ENCODE data around the gene PPP1R3E.
A peak's percentile ranks its signal among the peaks of the same experiment; 100 is the strongest.

Gene PPP1R3E

DNA sequence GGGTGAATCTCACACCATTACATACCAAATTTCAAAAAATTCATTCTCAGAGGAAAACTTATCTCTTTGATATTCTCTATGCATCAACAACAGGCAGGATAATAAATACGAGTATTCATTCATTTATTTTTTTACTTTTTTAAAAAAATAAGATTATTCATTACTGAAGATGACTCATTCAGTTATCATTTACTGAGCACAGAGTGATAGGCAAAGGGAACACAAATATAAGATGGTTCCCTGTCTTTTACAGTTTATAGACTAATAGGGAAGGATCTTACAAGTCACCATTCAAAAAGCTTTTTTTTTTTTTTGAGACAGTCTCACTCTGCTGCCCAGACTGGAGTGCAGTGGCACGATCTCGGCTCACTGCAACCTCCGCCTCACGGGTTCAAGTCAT, 13.6 kb upstream of the PPP1R3E start:
- Histone ChIP-seq H3K27me3 (ENCODE audit: insufficient read depth, low read length) (no peaks in the 10 kb centered on the region), H3K9me3 (ENCODE audit: low read length) (no peaks in the 10 kb centered on the region), H3K4me3 (ENCODE audit: low read length) (no peak overlapping the region), H3K4me1 (ENCODE audit: insufficient read depth, low read length) (peaks cover 9% of the 10 kb centered on the region), H3K36me3 (ENCODE audit: insufficient read depth, low read length) (peaks cover 7% of the 10 kb centered on the region), H2AFZ (ENCODE audit: low read depth, low read length) (no peak overlapping the region)

DNA sequence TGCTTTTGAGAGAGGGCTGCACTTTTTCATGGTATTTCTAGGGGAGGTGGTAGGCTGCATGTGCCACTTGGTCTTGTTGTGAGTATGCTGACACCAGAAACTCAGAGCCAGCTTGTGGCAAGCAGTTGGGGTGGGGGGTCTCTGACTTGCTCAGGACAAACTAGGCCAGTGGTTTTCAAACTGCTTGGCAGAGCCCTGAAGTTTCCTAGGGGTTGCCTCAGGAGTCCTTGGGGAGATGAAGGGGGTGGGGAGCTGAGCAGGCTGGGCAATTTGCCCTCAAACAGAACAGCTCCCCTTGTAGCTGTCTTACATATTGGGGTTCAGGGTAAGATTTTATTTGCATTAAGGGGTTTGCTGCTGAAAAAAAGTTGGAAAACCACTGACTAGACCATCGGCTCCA, 7.9 kb upstream of the PPP1R3E start:
- Histone ChIP-seq H3K4me3 (ENCODE audit: low read length) (no peak overlapping the region), H2AFZ (ENCODE audit: low read depth, low read length) (no peak overlapping the region), H3K9me3 (ENCODE audit: low read length) (no peaks in the 10 kb centered on the region), H3K4me1 (ENCODE audit: insufficient read depth, low read length) (peaks cover 22% of the 10 kb centered on the region), H3K36me3 (ENCODE audit: insufficient read depth, low read length) (peaks cover 43% of the 10 kb centered on the region), H3K27me3 (ENCODE audit: insufficient read depth, low read length) (no peaks in the 10 kb centered on the region)

DNA sequence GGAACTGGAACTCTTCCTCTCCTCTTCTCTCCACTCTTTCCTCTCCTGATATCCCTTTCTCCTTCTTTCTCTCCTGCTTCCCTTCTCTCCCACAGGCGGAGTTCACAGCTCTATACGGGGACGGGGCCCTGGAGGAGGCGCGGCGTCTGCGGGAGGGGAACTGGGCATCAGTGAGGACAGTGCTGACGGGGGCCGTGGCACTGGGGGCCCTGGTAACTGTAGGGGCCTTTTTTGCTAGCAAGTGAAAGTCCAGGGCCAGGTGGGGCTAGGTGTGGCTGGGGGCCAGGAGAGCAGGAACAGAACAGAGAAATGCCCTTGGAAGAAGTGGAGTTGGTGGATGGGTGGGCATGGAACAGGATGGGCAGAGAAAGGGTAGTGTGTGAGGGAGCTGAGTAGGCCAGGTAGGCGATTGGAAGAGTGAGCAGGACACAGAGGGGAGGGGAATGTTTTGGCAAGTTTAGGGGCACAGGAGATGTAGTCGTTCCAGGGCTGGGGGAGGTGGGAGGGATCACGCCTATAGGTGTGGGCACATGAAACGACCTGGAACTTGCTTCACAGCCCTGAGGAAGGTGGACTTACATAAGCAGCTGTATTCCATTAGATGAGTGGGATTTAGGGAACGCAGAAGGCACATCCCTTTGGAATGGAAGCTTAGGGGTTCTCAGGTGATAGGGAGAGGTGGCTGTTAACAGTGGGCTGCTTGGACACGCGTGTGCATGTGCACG, 6.2 kb upstream of the PPP1R3E start:
- Histone ChIP-seq H3K4me1 (ENCODE audit: insufficient read depth, low read length) (peaks cover 22% of the 10 kb centered on the region), H3K27me3 (ENCODE audit: insufficient read depth, low read length) (no peaks in the 10 kb centered on the region), H3K36me3 (ENCODE audit: insufficient read depth, low read length) (peaks cover 43% of the 10 kb centered on the region), H3K4me3 (ENCODE audit: low read length) (no peak overlapping the region), H3K9me3 (ENCODE audit: low read length) (no peaks in the 10 kb centered on the region), H2AFZ (ENCODE audit: low read depth, low read length) (no peak overlapping the region)

DNA sequence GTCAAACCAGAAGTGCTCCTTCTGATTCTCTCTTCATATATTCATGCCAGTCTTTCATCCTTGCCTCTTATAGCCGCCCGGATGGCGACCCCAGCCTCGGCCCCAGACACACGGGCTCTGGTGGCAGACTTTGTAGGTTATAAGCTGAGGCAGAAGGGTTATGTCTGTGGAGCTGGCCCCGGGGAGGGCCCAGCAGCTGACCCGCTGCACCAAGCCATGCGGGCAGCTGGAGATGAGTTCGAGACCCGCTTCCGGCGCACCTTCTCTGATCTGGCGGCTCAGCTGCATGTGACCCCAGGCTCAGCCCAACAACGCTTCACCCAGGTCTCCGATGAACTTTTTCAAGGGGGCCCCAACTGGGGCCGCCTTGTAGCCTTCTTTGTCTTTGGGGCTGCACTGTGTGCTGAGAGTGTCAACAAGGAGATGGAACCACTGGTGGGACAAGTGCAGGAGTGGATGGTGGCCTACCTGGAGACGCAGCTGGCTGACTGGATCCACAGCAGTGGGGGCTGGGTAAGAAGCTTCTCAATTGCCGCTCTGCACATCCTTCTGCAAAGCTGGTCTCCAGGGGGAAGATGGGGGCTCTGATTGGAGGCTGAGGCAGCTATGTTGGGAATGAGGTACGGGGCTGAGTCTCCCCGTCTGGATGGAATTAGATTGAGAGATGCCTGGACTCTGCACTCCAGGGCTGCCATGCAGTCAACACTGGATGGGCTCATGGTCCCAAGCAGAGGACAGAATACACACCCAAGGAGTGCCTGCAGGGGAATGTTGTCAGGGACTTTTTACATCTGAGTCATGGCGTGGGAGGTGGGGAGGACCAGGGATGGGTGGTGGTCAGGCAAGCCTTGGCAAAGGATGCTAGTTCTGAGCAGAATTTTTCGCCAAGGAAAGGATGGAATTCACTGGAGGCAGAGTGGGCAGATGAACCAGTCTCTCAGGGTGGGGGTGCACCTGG, 5.3 kb upstream of the PPP1R3E start:
- Histone ChIP-seq H3K4me1 (ENCODE audit: insufficient read depth, low read length) (peaks cover 22% of the 10 kb centered on the region), H3K4me3 (ENCODE audit: low read length) (peak overlapping the region; percentile 85), H2AFZ (ENCODE audit: low read depth, low read length) (no peak overlapping the region), H3K27me3 (ENCODE audit: insufficient read depth, low read length) (no peaks in the 10 kb centered on the region), H3K36me3 (ENCODE audit: insufficient read depth, low read length) (peaks cover 40% of the 10 kb centered on the region), H3K9me3 (ENCODE audit: low read length) (no peaks in the 10 kb centered on the region)

DNA sequence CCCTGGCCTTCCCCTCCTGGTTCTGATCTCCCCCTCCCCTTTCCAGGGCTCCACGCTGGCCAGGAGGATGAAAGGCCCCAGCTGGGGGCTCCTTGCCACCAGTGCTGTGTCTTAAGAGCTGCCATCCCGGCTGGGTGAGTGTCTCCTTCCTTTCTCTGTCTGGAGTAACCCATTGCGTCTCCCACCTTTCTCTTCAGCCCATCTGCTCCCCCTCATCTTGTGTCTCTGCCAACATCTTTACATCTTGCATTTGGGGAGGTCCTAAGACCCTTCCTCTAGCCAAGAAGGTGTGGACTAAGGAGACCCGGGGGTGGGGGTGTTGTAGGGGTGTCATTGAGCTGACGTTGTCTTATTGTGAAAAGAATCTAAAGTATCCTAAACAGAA, 4.5 kb upstream of the PPP1R3E start:
- Histone ChIP-seq H3K4me3 (ENCODE audit: low read length) (peak overlapping the region; percentile 85), H3K27me3 (ENCODE audit: insufficient read depth, low read length) (no peaks in the 10 kb centered on the region), H2AFZ (ENCODE audit: low read depth, low read length) (no peak overlapping the region), H3K4me1 (ENCODE audit: insufficient read depth, low read length) (peaks cover 22% of the 10 kb centered on the region), H3K9me3 (ENCODE audit: low read length) (no peaks in the 10 kb centered on the region), H3K36me3 (ENCODE audit: insufficient read depth, low read length) (peaks cover 39% of the 10 kb centered on the region)

DNA sequence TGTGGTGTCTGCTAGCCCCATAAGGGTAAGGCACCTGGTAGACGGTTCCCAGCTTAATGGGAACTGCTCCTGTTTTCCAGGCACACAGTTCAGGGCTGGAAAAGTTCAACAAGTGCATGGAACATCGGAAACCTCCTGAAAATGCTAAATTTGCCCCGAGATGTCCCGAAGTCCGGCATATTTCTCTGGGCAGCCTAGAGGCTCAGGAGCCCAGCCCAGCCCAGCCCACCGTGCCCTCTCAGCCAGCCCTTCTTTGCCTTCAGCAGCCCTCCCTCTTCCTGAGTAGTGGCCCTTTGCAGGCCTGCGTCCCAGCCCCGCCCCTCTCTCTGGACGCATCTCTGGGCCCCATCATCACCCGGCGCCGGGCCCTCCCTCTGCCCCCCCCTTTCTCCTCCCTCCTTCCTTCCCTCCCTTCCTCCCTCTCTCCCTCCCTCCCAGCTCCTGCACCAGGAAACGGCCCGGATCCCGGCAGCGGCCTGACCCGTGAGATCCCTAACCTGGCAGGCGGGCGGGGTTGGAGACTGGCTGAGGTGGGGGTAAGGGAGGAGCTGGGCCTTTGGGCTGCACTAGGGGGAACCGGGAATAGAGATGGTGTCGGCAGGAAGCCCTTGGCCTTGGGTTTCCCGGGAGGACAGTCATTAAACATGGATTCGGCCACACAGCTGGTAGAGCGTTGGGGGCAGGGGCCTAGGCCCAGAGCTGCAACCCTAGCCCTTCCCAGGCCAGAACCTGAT, 3.9 kb upstream of the PPP1R3E start, which contains the start of gene BCL2L2:
Gene BCL2L2 (plus strand): TSS at position 422 of the 734 bp plus-strand sequence. CDS start 935 bp downstream, outside the sequence.
- peak within 1 kb of the TSS; percentile 49 for H2AFZ ChIP-seq (ENCODE audit: low read depth, low read length)
- H3K4me1 ChIP-seq (ENCODE audit: insufficient read depth, low read length): peaks cover 22% of the 10 kb centered on the region
- peaks cover 36% of the 10 kb centered on the region for H3K36me3 ChIP-seq (ENCODE audit: insufficient read depth, low read length)
- H3K9me3 ChIP-seq (ENCODE audit: low read length): no peaks in the 10 kb centered on the region
- H3K27me3 ChIP-seq (ENCODE audit: insufficient read depth, low read length): no peaks in the 10 kb centered on the region
- H3K4me3 ChIP-seq (ENCODE audit: low read length): peak within 1 kb of the TSS; percentile 85

DNA sequence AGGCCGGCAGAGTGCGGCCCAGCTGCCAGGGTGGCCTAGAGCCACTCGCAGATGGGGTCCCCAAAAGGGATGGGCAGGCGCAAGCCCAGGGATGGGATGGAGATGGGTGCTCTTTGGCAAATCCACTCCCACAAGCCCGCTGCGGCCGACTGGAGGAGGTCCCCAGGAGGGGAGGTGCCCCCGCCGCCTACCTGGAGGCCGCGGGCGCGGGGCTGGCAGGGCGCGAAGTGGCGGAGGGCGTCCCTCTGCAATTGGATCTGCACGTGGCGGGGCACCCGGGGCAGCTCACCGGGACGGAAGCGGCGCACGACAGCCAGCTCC, 730 bp downstream of the PPP1R3E start:
- H3K4me1 ChIP-seq (ENCODE audit: insufficient read depth, low read length): peaks cover 24% of the 10 kb centered on the region
- H3K27me3 ChIP-seq (ENCODE audit: insufficient read depth, low read length): no peaks in the 10 kb centered on the region
- peaks cover 9% of the 10 kb centered on the region for H3K36me3 ChIP-seq (ENCODE audit: insufficient read depth, low read length)
- peak overlapping the region; percentile 84 for H2AFZ ChIP-seq (ENCODE audit: low read depth, low read length)
- H3K4me3 ChIP-seq (ENCODE audit: low read length): peak overlapping the region; percentile 60
- H3K9me3 ChIP-seq (ENCODE audit: low read length): no peaks in the 10 kb centered on the region

DNA sequence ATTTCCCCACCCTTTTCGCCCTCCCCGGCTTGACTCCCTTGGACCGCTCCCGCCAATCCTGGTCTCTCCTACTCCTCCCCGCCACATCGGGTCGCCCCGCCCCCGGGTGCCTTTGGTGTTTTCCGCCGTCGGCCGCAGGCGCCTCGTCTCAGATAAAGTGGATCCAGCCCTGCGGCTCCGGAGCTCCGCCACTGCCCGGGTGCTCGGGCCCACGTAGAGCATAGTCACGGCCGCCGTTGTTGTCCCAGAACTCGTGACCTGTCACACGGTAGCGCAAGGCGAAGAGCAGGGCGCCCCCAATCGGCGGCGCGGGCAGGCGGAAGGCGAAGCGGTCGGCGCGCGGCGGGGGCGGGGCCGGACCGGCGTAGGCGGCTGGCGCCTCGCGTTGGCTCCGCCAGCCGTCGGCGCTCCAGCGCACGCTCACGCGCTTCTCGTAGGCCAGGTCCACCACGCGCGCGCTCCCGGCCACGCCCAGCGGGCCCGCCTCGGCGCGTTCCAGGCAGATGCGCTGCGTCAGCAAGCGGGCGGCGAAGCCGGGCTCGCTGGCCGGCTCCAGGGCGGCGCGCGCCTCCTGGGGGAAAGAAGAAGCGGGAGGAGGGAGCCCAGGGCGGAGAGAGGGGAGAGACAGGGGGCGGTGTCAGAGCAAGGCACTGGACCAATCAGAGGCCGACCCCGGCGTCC, 1.2 kb downstream of the PPP1R3E start:
- peaks cover 9% of the 10 kb centered on the region for H3K36me3 ChIP-seq (ENCODE audit: insufficient read depth, low read length)
- peaks cover 26% of the 10 kb centered on the region for H3K4me1 ChIP-seq (ENCODE audit: insufficient read depth, low read length)
- H3K4me3 ChIP-seq (ENCODE audit: low read length): peak overlapping the region; percentile 60
- H3K9me3 ChIP-seq (ENCODE audit: low read length): no peaks in the 10 kb centered on the region
- peak overlapping the region; percentile 84 for H2AFZ ChIP-seq (ENCODE audit: low read depth, low read length)
- H3K27me3 ChIP-seq (ENCODE audit: insufficient read depth, low read length): no peaks in the 10 kb centered on the region

DNA sequence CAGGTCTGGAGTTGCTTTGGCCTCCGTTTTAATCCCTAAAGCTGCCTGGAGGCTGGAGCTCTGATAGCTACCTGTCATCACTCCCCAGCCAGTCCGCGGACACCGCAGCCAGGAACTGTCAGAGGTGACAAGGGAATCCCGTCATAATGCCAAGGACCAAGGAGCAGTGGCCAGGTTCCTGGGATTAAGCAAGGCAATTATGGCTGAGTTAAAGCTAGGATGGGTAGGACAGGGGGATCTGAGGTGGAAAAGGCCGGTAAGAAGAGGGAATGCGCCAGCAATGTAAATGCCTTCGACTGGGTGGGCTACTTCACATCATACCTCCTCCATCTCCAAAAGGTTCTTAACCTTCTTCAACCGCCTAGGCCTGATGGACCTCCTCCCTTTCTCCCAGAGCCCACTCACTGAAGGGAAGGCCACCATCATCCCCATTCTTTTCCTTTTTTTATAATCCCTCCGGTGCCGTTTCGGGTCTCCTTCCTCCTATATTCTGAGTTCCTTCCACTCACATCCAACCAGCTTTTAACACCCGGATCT, 1.9 kb downstream of the PPP1R3E start:
- H3K4me3 ChIP-seq (ENCODE audit: low read length): peak overlapping the region; percentile 60
- no peaks in the 10 kb centered on the region for H3K27me3 ChIP-seq (ENCODE audit: insufficient read depth, low read length)
- H3K9me3 ChIP-seq (ENCODE audit: low read length): no peaks in the 10 kb centered on the region
- H2AFZ ChIP-seq (ENCODE audit: low read depth, low read length): peak overlapping the region; percentile 27
- H3K4me1 ChIP-seq (ENCODE audit: insufficient read depth, low read length): peaks cover 26% of the 10 kb centered on the region
- peaks cover 9% of the 10 kb centered on the region for H3K36me3 ChIP-seq (ENCODE audit: insufficient read depth, low read length)

DNA sequence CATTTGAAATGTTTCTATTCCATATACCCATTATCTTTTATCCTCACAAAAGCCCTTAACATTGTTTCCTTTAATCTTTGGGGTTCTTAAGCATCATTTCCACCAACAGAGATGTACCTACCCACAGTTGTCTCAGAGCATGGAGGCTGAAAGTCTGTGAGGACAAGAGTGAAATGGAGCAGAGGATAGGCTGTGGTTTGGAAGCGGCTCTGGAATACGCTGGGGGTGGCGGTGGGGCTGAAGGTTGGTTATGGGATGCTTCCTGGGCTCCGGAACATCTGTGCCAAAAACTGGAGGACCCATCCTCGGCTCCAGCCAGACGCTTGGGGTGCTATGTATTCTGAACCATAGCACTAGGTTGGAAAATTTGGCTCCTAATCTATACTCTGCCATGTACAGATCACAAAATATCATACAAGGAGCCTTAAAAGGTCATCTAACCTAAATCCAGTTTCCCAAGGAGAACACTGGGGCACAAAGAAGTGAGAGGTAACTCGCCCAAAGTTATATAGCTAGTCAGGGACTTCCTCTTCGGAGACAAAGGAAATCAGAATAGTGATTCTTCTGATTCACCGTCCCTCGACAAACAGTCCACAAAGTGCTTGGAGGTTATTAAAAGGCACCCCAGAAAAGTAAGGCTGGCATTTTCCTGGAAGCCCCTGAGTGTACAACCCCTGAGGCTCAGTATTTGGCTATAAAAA, 2.5 kb downstream of the PPP1R3E start:
- H2AFZ ChIP-seq (ENCODE audit: low read depth, low read length): peak overlapping the region; percentile 27
- no peaks in the 10 kb centered on the region for H3K27me3 ChIP-seq (ENCODE audit: insufficient read depth, low read length)
- peaks cover 30% of the 10 kb centered on the region for H3K4me1 ChIP-seq (ENCODE audit: insufficient read depth, low read length)
- H3K9me3 ChIP-seq (ENCODE audit: low read length): no peaks in the 10 kb centered on the region
- peak overlapping the region; percentile 60 for H3K4me3 ChIP-seq (ENCODE audit: low read length)
- peaks cover 9% of the 10 kb centered on the region for H3K36me3 ChIP-seq (ENCODE audit: insufficient read depth, low read length)

DNA sequence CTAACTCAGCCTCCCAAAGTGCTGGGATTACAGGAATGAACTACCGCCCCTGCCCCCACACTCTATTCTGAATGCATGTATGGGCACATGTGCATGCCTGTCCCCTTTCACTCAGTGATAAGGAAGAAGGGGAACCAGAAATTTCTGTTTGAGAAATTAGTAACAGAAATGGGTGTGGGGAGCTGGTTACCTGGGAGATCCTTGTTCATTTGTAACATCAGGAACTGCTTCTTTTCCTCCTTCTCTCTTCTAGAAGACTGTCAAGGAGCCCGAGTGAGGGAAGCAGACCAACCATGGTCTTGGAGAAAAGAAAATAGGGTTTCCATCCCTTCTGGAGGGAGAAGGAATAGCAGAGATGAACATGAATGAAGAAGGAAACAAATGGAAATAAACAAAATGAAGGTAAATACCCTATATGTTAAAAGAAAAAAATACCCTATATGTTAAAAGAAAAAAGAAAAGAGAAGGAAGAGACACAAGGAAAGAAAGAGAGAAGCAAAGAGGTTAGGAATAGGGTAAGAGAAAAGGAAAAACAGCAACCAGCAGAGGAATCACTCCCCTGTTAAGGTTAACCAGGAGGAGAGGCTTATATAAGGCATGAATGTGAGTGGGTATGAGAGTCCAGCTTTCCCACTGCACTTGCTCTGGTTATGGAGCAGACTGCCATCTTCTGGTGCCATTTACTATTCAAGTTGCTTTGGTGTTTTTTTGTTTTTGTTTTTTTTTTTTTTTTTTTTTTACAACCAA, 3.3 kb downstream of the PPP1R3E start:
- no peaks in the 10 kb centered on the region for H3K9me3 ChIP-seq (ENCODE audit: low read length)
- peaks cover 9% of the 10 kb centered on the region for H3K36me3 ChIP-seq (ENCODE audit: insufficient read depth, low read length)
- no peaks in the 10 kb centered on the region for H3K27me3 ChIP-seq (ENCODE audit: insufficient read depth, low read length)
- H3K4me3 ChIP-seq (ENCODE audit: low read length): no peak overlapping the region
- no peak overlapping the region for H2AFZ ChIP-seq (ENCODE audit: low read depth, low read length)
- H3K4me1 ChIP-seq (ENCODE audit: insufficient read depth, low read length): peaks cover 32% of the 10 kb centered on the region
